GM18517 (cell line): Measurements from ENCODE around the gene ADAM29.
"Not testable (repeated sequence)": the region's sequence is repeated elsewhere in the genome, so short reads cannot be mapped to it uniquely, and the experiment has no call there.

ENCODE experiments used
- ATAC-seq: cut with Tn5 transposase; IDR thresholded peaks from one replicate; pipeline ENCODE4 v1.9.1; 2021; ENCODE audit warnings: mild to moderate bottlenecking, moderate library complexity; ENCODE audit not compliant: unreplicated experiment

Gene ADAM29

GRCh38 chr4:174918058-174918457 lies at the start of gene ADAM29:
Gene ADAM29 (plus strand): TSS chr4:174918358. CDS start chr4:174975526, 57,168 bp downstream.
- ATAC-seq = no peak

DNA sequence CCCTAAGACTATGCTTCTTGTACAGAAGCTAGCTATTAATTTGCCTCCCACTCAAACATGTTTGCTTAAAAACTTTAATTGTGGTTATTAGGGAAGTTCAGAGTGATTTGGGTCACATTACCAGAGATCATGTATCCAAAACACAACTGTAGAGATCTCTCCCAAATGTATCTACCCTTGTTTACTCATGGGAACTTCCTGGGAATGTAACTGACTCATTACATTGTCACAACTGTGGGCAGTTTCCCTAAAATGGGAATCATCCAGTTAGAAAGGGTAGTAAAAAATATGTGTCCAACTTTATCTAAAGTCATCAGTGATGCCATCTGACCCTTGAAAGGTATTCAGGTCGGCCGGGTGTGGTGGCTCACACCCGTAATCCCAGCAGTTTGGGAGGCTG lies 48.8 kb upstream of the ADAM29 start:
- ATAC-seq = no peak

DNA sequence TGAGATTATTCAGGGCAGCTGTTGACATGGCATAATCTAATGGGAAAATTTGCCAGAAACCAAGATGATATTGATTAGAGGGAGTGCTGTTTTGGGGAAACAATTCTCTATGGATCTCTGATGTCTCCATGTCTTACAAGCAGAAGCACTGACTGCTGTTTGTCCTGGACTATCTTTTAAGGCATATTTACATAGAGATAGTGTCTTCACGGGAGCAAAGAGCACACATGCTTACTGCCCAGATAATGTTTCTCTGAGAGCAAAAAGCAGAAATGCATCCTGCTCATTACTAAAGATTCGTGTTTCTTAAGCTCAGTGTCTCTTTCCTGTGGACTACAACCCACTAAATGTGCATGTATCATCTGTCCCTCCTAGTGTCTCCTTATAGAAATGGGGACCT lies 47.8 kb upstream of the ADAM29 start:
- no peak for ATAC-seq

DNA sequence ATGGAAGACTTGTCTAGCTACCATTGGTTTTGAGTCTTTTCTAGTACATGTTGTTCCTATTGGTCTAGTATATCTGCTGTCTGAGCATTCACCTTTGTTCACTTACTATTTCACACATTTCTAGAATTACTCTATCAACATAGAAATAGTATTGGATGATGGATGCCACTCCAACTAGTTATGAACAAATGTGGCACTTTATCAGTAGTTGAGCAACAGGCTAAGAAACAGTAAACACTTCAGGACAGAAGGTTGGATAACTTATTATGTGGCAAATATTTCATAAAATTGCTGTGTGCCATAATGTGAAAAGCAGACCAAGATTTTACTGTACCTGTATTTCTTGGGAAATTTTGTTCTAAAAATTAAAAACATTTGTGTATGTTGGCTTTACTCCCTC lies 46.8 kb upstream of the ADAM29 start:
- no peak for ATAC-seq

- ATAC-seq = not testable (repeated sequence)
These were observed 45.0 kb upstream of the ADAM29 start for GRCh38 chr4:174873146-174873545.

DNA sequence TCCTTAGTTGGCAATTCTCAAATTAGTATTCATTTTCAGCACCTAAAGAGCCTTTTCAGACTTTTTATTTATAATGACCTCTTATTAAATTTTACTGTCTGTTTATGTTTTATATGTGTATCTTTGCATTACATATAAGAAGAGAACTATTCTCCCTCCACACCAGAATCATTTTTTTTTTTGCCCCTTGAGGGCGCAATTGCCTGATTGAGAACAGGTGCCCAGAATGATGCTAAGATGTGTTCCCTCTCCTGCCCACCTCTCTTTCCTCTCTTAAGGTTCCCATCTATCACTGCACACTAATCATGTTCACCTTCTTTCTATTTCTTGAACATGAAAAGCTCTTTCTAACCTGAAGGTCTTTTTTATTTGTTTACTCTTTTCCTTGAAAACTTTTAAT lies 44.2 kb upstream of the ADAM29 start:
- ATAC-seq = peak; percentile 82

GRCh38 chr4:174874898-174875297 lies 43.3 kb upstream of the ADAM29 start:
- no peak for ATAC-seq

DNA sequence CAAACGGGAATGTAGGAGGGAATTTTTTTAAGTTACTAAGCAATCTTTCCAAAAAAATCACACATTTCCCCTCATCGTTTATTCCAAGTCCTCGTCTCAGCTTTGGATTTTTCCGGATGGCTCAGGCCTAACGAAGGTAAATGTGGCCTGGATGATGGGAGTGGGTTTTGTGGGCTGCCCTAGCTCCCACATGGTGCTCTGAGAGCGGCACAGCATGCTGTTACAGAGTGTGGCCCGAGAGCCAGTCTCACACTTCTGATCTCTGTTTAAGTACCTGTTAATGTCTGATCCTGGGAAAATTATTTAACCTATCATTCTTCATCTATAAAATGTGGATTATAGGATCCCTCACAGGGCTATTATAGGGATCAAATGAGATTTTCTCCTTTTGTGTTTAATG lies 38.2 kb upstream of the ADAM29 start:
- ATAC-seq = no peak

- ATAC-seq = peak; percentile 79
These were observed 35.7 kb upstream of the ADAM29 start for GRCh38 chr4:174882317-174882992.

DNA sequence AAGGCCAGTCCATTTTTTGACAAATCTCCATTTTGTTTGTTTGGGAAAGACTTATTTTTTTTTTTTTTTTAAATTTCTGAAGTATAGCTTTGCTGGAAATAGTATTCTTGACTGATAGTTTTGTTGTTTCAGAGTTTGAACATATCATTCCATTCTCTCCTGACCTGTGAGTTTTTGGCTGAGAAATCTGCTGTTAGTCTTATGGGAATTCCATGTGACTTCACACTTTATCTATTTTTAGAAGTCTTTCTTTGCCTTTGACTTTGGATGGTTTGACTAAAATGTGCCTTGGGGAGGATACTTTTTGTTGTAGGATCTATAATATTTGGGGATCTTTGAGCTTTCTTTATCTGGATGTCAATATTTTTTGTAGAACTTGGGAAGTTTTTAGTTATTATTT lies 10.7 kb upstream of the ADAM29 start:
- no peak for ATAC-seq

GRCh38 chr4:174910271-174910670 lies 7.9 kb upstream of the ADAM29 start:
- ATAC-seq = no peak

DNA sequence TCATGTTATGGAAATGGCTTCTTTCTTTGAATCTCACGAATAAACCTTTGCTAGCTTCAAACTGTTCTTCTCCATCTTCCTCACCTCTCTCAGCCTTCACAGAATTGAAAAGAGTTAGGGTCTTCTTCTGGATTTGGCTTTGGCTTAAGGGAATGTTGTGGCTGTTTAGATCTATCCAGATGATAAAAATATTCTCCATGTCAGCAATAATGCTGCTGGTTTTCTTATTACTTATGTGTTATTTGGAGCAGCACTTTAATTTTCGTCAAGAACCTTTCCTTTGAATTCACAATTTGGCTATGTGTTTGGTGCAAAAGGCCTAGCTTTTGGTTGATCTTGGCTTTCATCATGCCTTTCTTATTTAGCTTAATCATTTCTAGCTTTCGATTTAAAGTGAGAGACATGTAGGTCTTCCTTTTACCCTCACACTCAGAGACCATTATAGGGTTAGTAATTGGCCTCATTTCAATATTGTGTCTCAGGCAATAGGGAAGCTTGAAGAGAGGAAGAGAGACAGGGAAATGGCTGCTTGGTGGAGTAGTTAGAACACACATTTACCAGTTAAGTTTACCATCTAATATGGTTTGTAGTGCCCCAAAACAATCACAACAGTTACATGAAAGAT lies 5.1 kb upstream of the ADAM29 start:
- ATAC-seq = no peak

DNA sequence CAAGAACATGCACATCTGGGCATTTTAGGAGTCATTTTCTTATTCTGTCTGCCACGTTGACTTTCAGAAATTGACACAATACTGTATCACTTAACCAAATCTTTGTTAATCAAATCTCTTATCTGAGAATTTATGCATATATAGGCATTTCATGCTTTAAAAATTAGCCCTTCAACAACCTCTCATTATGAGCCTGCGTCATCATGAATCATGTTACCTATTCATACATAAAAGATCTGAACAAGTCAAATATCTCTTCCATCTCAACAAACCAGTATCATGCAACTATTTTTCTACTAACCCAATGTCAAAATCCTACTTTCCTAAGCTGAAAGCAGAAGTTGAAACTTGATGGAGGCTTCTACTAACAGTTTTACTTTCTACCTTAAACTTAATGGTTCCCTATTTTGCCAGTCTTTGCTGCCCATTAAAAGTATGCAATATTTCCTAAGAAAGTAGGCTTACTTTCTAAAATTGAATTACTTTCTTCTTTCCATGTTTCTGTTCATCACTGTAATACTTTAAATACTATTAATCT lies 1.8 kb downstream of the ADAM29 start:
- ATAC-seq = no peak

GRCh38 chr4:174926958-174927357 lies 8.8 kb downstream of the ADAM29 start:
- ATAC-seq = no peak

GRCh38 chr4:174928174-174928573 lies 10.0 kb downstream of the ADAM29 start:
- ATAC-seq = peak; percentile 60

- ATAC-seq = peak; percentile 32
These were observed 10.6 kb downstream of the ADAM29 start for GRCh38 chr4:174928575-174929253.

DNA sequence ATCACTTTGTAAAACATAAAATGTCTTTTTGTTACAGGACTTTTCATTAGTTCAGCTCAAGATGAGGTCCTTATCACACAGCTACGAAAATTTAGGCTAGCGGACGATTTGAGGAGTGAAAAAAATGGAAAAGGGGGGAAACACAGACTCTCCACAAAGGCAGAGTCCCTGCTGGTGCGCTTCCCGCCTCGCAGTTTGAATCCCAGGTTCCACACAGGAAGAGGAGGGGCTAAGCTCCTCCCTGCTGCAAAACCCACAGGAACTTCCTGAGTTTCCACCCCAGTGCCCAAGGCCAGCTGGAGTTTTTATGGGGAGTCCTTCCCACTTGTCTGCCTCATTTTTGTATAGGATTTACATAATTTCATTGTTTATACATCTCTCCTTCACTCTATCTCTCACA lies 11.2 kb downstream of the ADAM29 start:
- ATAC-seq = peak; percentile 14

DNA sequence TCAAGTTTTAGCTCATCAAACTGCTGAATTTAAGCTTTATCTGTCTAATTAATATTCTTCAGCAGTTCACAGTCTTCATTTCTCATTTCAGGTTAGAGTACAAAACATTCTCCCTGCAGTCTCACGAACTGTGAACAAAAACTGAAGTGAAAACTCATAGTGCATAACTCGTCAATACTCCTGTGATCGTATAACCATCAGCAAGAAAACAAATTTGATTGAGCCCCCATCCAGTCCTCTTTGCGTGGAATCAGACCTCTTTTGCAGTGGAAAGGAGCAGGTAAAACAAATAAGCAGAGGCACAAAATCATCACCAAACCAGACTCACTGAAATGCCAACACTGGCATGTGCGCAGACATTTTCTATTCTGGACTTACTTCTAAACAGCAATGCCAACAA lies 12.7 kb downstream of the ADAM29 start:
- ATAC-seq = no peak

DNA sequence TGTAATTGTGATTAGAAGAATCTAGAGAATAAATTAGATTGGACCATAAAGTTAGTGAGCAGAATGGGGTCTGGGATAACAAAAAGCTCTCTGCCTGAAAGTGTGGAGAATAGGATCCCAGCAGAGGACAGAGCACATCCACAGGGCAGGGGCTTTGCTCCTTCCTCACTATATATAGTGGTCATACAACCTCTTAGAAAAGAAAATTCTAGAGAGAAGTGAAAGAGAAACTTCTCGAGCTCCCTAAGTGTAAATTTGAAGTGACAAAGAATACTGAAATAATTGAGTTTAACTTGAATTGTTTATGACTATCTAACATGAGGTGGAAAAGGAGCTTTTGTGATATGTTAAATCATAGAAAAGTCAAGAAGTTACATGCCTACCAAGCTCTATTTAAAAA lies 14.9 kb downstream of the ADAM29 start:
- ATAC-seq = no peak

- ATAC-seq = no peak
These were observed 16.2 kb downstream of the ADAM29 start for GRCh38 chr4:174934360-174934759.

GRCh38 chr4:174935607-174936006 lies 17.4 kb downstream of the ADAM29 start:
- ATAC-seq = no peak

DNA sequence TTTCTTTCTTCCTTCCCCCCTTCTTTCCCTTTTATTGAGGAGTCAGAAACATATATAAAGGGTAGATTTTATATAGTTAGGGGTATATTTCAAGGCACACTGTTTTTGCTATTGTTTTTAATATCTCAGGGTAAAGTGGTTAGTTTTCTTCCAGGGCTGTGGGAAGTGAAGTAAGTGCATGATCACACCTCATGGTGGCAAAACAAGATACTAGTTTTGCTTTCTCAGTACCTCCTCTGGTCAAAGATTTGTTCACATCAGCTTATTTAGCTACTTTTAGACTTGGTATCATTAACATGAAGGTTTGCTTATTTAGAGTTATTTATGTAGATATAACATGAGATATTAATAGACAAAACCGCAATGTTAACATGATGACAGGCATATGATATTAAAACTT lies 21.8 kb downstream of the ADAM29 start:
- no peak for ATAC-seq
